A549 (cell line): ENCODE data around the gene PLCB4. TPM values are rescaled to one million over a fixed set of nuclear protein-coding genes. Genes with fewer than 3 reads are reported as not detected.

Source experiments
- ATAC-seq, 2 experiments: fragments of 200-7000 bp in 1 of 2; fragments of >200 bp in 1 of 2; cut with Nextera tagmentation in 1 of 2; cut with Tn5 transposase in 1 of 2; 3 replicates each; pipeline versions ENCODE4 v1.8.0 to v1.9.1; 2018 to 2020; ENCODE audit warnings: mild to moderate bottlenecking in 1 of 2, moderate library complexity in 1 of 2
- CTCF ChIA-PET: fragments of 300-600 bp; sonication (Branson Sonifier 250); formaldehyde crosslinking; extraction: SDS; loops from one replicate; lab custom pipeline; 2021; ENCODE audit warnings: antibody characterized with exemption, inconsistent platforms; lab: Yijun Ruan, JAX
- POLR2A ChIA-PET: fragments of 350-600 bp; formaldehyde crosslinking; extraction: SDS; loops from one replicate; lab custom pipeline; 2021; ENCODE audit warnings: antibody characterized with exemption, inconsistent platforms; lab: Yijun Ruan, JAX
- DNase-seq, 2 experiments: peaks; one replicate each; pipeline versions ENCODE4 v3.0.0 to v3.0.0-alpha.2; 2011 to 2016; ENCODE audit warnings: low read depth in 1 of 2, low spot score in 1 of 2
- FAIRE-seq: peaks from 2 replicates; lab custom pipeline; 2011; peaks lifted over from hg19 to GRCh38; lab: Jason Lieb, UNC
- H3K27ac ChIP-seq, 2 experiments: fragments of >200 bp; sonication (Bioruptor Twin); formaldehyde crosslinking; 3 replicates each; pipeline ENCODE4 v1.5.1; 2016 to 2017
- H3K4me1 ChIP-seq: fragments of >200 bp; sonication (Bioruptor Twin); formaldehyde crosslinking; 3 replicates; pipeline ENCODE4 v1.6.1; 2016
- H3K4me2 ChIP-seq: fragments of >200 bp; sonication (Bioruptor Twin); formaldehyde crosslinking; 3 replicates; pipeline ENCODE4 v1.6.1; 2016
- H3K4me3 ChIP-seq: fragments of >200 bp; sonication (Bioruptor Twin); formaldehyde crosslinking; 3 replicates; pipeline ENCODE4 v1.5.1; 2016
- H3K9me3 ChIP-seq: fragments of >200 bp; sonication (Bioruptor Twin); formaldehyde crosslinking; 3 replicates; pipeline ENCODE4 v1.6.1; 2016
- CHD4 ChIP-seq: fragments of 200-600 bp; sonication (generic); IDR thresholded peaks from 2 replicates; pipeline ENCODE4 v1.6.1; 2016; ENCODE audit warnings: antibody characterized with exemption, mild to moderate bottlenecking, borderline replicate concordance
- EHF ChIP-seq: fragments of 250-450 bp; sonication (Bioruptor Pico); IDR thresholded peaks from 2 replicates; pipeline ENCODE4 v1.5.0; 2020; ENCODE audit warnings: mild to moderate bottlenecking
- ESRRA ChIP-seq: fragments of 150-350 bp; IDR thresholded peaks from 2 replicates; pipeline ENCODE4 v1.6.1; 2014; ENCODE audit warnings: mild to moderate bottlenecking, low read length, borderline replicate concordance
- GATA3 ChIP-seq: IDR thresholded peaks from 2 replicates; pipeline ENCODE4 v1.6.1; 2012; ENCODE audit warnings: borderline replicate concordance
- JUN ChIP-seq, 2 experiments: fragments of >200 bp; sonication (Bioruptor Twin); formaldehyde crosslinking; IDR thresholded peaks; 2 replicates in 1 of 2; 3 replicates in 1 of 2; pipeline ENCODE4 v1.6.1; 2016 to 2017
- JUNB ChIP-seq: fragments of >200 bp; sonication (Bioruptor Twin); formaldehyde crosslinking; IDR thresholded peaks from 2 replicates; pipeline ENCODE4 v1.6.1; 2016
- KDM1A ChIP-seq: fragments of 200-600 bp; sonication (generic); IDR thresholded peaks from 2 replicates; pipeline ENCODE4 v1.6.1; 2016; ENCODE audit warnings: low read depth, mild to moderate bottlenecking
- MAFK ChIP-seq: fragments of 450-650 bp; IDR thresholded peaks from 2 replicates; pipeline ENCODE4 v1.6.1; 2014; ENCODE audit not compliant: partially characterized antibody
- MAZ ChIP-seq: fragments of 150-350 bp; IDR thresholded peaks from 2 replicates; pipeline ENCODE4 v1.6.1; 2014; ENCODE audit warnings: antibody characterized with exemption, low read depth, low read length, borderline replicate concordance
- PBX3 ChIP-seq: IDR thresholded peaks from 2 replicates; pipeline ENCODE4 v1.6.1; 2012
- PHF8 ChIP-seq: fragments of 200-600 bp; sonication (generic); IDR thresholded peaks from 2 replicates; pipeline ENCODE4 v1.6.1; 2016; ENCODE audit warnings: low read depth, mild to moderate bottlenecking, antibody characterized with exemption, moderate library complexity, borderline replicate concordance
- POLR2A ChIP-seq: IDR thresholded peaks from 2 replicates; pipeline ENCODE4 v1.6.1; 2012; ENCODE audit warnings: mild to moderate bottlenecking, low read length
- POLR2AphosphoS2 ChIP-seq: conservative IDR thresholded peaks from 2 replicates; pipeline ENCODE4 v1.6.1; 2012; ENCODE audit warnings: low read length, improper control_type of control experiment, inconsistent platforms
- RAD21 ChIP-seq, 2 experiments: fragments of >200 bp in 1 of 2; sonication (Bioruptor Twin) in 1 of 2; formaldehyde crosslinking in 1 of 2; IDR thresholded peaks in 1 of 2; conservative IDR thresholded peaks in 1 of 2; 2 replicates in 1 of 2; 3 replicates in 1 of 2; pipeline ENCODE4 v1.6.1; 2012 to 2018; ENCODE audit warnings: inconsistent platforms in 1 of 2
- RARB ChIP-seq: fragments of 250-450 bp; sonication (Bioruptor Pico); IDR thresholded peaks from 2 replicates; pipeline ENCODE4 v1.8.0; 2021; ENCODE audit warnings: mild to moderate bottlenecking, moderate library complexity
- RFX5 ChIP-seq: fragments of 450-650 bp; IDR thresholded peaks from 2 replicates; pipeline ENCODE4 v1.7.1; 2014; ENCODE audit warnings: antibody characterized with exemption, mild to moderate bottlenecking, moderate library complexity
- SREBF2 ChIP-seq: fragments of 450-650 bp; IDR thresholded peaks from 2 replicates; pipeline ENCODE4 v1.6.1; 2014; ENCODE audit warnings: mild to moderate bottlenecking, moderate library complexity
- TP53 ChIP-seq: fragments of 250-450 bp; sonication (Bioruptor Pico); IDR thresholded peaks from 2 replicates; pipeline ENCODE4 v1.5.0; 2021; ENCODE audit warnings: mild to moderate bottlenecking, moderate library complexity
- ZC3H11A ChIP-seq: fragments of 450-650 bp; IDR thresholded peaks from 2 replicates; pipeline ENCODE4 v1.6.1; 2014; ENCODE audit warnings: antibody characterized with exemption, mild to moderate bottlenecking
- ZFP36 ChIP-seq: fragments of 450-650 bp; IDR thresholded peaks from 2 replicates; pipeline ENCODE4 v1.6.1; 2014; ENCODE audit warnings: borderline replicate concordance; ENCODE audit not compliant: partially characterized antibody
- ZNF302 ChIP-seq: fragments of 250-450 bp; sonication (Bioruptor Pico); IDR thresholded peaks from 2 replicates; pipeline ENCODE4 v1.9.0; 2021; ENCODE audit warnings: inconsistent platforms, mild to moderate bottlenecking, moderate library complexity
- ZSCAN20 ChIP-seq: fragments of 250-450 bp; sonication (Bioruptor Pico); IDR thresholded peaks from 2 replicates; pipeline ENCODE4 v1.8.0; 2022; ENCODE audit warnings: mild to moderate bottlenecking, moderate library complexity
- WGBS: methylation state at CpG from one replicate; pipeline ENCODE4 v1.1.6; 2017; ENCODE audit errors: missing lambda C conversion rate; 5-methylcytosine and 5-hydroxymethylcytosine counted together
- polyA plus RNA-seq, 4 experiments: library from polyadenylated mRNA; depleted of rRNA in 3 of 4; stranded (reverse); fragments of >200 nt; fragmentation: RNase III in 1 of 4; extraction: RNeasy Plus Mini Kit Qiagen cat#74134 plus additional on column Dnase treatment in 1 of 4; gene quantifications; 2 replicates in 3 of 4; 3 replicates in 1 of 4; pipeline ENCODE4 v1.2.3, GENCODE V29; 2011 to 2017
- TF ChIP-seq, protein P1 (sequence below): fragments of >200 bp; sonication (Bioruptor Twin); formaldehyde crosslinking; IDR thresholded peaks from 2 replicates; pipeline ENCODE4 v1.6.1; 2016
- TF ChIP-seq, protein P2 (sequence below): fragments of 450-650 bp; IDR thresholded peaks from 2 replicates; pipeline ENCODE4 v1.6.1; 2014; ENCODE audit warnings: antibody characterized with exemption
- TF ChIP-seq, protein P3 (sequence below): fragments of 150-350 bp; IDR thresholded peaks from 2 replicates; pipeline ENCODE4 v1.6.1; 2014; ENCODE audit warnings: low read depth, mild to moderate bottlenecking, low read length
- TF ChIP-seq, protein P4 (sequence below): fragments of >200 bp; sonication (Bioruptor Twin); formaldehyde crosslinking; IDR thresholded peaks from 3 replicates; pipeline ENCODE4 v1.5.1; 2016

PLCB4 gene
- polyA plus RNA-seq, 2 of the 4 experiments (the other 2 are of a cell fraction), result 17.1 to 32.1 TPM

DNA sequence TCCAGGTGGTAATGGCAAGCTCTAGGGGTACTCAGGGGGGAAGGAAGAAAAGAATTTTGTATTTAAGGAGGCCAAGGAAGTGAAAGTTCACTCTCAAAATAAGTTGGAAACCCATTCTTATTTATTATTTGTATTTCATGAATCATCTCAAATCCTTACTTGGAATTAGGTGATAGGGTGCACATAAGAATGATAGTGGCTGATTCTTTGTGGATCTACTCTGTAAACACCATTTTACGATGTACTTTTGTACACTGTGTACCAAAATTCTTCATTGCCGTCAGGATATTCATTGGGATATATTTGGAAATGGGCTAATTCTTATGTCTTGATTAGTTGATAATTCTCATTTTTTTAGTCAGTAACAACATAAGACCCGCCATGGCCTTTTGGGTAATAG lies 266.0 kb downstream of the PLCB4 start:
- Histone ChIP-seq H3K9me3 (no peaks in the 10 kb centered on the region), H3K4me1 (peaks cover 48% of the 10 kb centered on the region), H3K27ac (peak overlapping the region in 1 of 2 experiments; percentile 2; a peak in 1 of 6 replicates)
- no peak for DNase-seq
- no peak for FAIRE-seq
- TF ChIP-seq MAFK (no peak), EHF (CRISPR knock-in tag) (no peak), TP53 (CRISPR knock-in tag) (no peak), RFX5 (no peak), POLR2A (no peak), PHF8 (no peak), MAZ (no peak), ZSCAN20 (CRISPR knock-in tag) (no peak), ZNF302 (CRISPR knock-in tag) (no peak)
- TF ChIP-seq, all 56 proteins: peak for 0
- 76% methylated on average over 3 of the region's 3 CpGs for whole genome bisulfite sequencing
- Histone ChIP-seq H3K4me3 (no peak overlapping the region), H3K4me2 (peak overlapping the region; percentile 28)
- CTCF ChIA-PET, result interaction anchor here (1.3 to 1.4 kb wide), 2 partner anchors 24 to 481 kb away, joined by 3 to 5 read pairs; no protein-coding TSS in a partner anchor
- ATAC-seq, result no peak
- POLR2A ChIA-PET, result no interaction called here

DNA sequence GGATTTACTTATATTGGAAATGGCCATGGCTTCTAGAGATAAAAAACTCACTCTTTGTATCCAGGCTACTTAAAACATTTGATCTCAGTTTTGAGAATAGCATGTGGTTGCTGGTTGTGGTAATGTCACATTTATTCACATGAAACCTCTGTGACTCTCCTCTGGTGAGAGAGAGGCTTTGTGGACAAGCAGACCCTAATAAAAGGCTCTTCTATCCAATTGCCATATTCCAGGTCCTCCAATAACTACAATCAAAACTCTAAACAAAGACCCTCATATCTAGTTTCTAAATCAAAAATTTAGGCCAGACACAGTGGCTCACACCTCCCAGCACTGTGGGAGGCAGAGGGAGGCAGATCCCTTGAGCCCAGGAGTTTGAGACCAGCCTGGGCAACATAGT lies 269.2 kb downstream of the PLCB4 start:
- ChIA-PET CTCF (no interaction called here), POLR2A (no interaction called here)
- DNase-seq, result no peak
- no peak for ATAC-seq
- no peak overlapping the region for H3K4me3 ChIP-seq
- no peak overlapping the region for H3K27ac ChIP-seq
- no peaks in the 10 kb centered on the region for H3K9me3 ChIP-seq
- no peak overlapping the region for H3K4me2 ChIP-seq
- H3K4me1 ChIP-seq, result peaks cover 30% of the 10 kb centered on the region
- TF ChIP-seq POLR2AphosphoS2 (no peak), CHD4 (no peak), SREBF2 (no peak), RAD21 (conservative IDR thresholded peaks at IDR 0.05 in 1 of 2, IDR thresholded peaks at IDR 0.05 in 1 of 2) (no peak), MAZ (no peak), ZC3H11A (no peak), RARB (CRISPR knock-in tag) (no peak), ZFP36 (no peak), MAFK (no peak), PHF8 (no peak), JUN (IDR thresholded peaks at IDR 0.05) (no peak), ESRRA (no peak), EHF (CRISPR knock-in tag) (no peak), POLR2A (no peak)
- TF ChIP-seq, protein P1, sequence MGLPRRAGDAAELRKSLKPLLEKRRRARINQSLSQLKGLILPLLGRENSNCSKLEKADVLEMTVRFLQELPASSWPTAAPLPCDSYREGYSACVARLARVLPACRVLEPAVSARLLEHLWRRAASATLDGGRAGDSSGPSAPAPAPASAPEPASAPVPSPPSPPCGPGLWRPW, result no peak
- TF ChIP-seq, protein P2, sequence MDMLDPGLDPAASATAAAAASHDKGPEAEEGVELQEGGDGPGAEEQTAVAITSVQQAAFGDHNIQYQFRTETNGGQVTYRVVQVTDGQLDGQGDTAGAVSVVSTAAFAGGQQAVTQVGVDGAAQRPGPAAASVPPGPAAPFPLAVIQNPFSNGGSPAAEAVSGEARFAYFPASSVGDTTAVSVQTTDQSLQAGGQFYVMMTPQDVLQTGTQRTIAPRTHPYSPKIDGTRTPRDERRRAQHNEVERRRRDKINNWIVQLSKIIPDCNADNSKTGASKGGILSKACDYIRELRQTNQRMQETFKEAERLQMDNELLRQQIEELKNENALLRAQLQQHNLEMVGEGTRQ, result no peak
- TF ChIP-seq, protein P3, sequence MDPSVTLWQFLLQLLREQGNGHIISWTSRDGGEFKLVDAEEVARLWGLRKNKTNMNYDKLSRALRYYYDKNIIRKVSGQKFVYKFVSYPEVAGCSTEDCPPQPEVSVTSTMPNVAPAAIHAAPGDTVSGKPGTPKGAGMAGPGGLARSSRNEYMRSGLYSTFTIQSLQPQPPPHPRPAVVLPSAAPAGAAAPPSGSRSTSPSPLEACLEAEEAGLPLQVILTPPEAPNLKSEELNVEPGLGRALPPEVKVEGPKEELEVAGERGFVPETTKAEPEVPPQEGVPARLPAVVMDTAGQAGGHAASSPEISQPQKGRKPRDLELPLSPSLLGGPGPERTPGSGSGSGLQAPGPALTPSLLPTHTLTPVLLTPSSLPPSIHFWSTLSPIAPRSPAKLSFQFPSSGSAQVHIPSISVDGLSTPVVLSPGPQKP, result no peak
- peak; percentile 43 for FAIRE-seq

GRCh38 chr20:9339708-9340107 lies 270.8 kb downstream of the PLCB4 start:
- no peak overlapping the region for H3K4me2 ChIP-seq
- TF ChIP-seq, protein P4, sequence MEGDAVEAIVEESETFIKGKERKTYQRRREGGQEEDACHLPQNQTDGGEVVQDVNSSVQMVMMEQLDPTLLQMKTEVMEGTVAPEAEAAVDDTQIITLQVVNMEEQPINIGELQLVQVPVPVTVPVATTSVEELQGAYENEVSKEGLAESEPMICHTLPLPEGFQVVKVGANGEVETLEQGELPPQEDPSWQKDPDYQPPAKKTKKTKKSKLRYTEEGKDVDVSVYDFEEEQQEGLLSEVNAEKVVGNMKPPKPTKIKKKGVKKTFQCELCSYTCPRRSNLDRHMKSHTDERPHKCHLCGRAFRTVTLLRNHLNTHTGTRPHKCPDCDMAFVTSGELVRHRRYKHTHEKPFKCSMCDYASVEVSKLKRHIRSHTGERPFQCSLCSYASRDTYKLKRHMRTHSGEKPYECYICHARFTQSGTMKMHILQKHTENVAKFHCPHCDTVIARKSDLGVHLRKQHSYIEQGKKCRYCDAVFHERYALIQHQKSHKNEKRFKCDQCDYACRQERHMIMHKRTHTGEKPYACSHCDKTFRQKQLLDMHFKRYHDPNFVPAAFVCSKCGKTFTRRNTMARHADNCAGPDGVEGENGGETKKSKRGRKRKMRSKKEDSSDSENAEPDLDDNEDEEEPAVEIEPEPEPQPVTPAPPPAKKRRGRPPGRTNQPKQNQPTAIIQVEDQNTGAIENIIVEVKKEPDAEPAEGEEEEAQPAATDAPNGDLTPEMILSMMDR, result no peak
- TF ChIP-seq KDM1A, result no peak
- TF ChIP-seq POLR2A, result no peak
- no peak for TF ChIP-seq CHD4
- TF ChIP-seq TP53 (CRISPR knock-in tag), result no peak
- no peak for TF ChIP-seq ZFP36
- TF ChIP-seq GATA3, result no peak
- TF ChIP-seq JUNB, result no peak
- no peak for TF ChIP-seq SREBF2
- TF ChIP-seq PBX3, result no peak
- TF ChIP-seq, all 56 proteins: peak for 0
- peaks cover 32% of the 10 kb centered on the region for H3K4me1 ChIP-seq
- DNase-seq (no peak), ATAC-seq (no peak), FAIRE-seq (no peak)
- H3K27ac ChIP-seq, result no peak overlapping the region
- H3K4me3 ChIP-seq, result no peak overlapping the region
- no peaks in the 10 kb centered on the region for H3K9me3 ChIP-seq
- POLR2A ChIA-PET, result no interaction called here
- WGBS, result 94% methylated on average over 3 of the region's 3 CpGs
- CTCF ChIA-PET, result interaction anchor here (0.6 to 2.9 kb wide), 9 partner anchors 10 to 486 kb away, joined by 3 to 18 read pairs (median 3); no protein-coding TSS in a partner anchor
